Measurements from ENCODE around the gene CNTNAP2.

DNA sequence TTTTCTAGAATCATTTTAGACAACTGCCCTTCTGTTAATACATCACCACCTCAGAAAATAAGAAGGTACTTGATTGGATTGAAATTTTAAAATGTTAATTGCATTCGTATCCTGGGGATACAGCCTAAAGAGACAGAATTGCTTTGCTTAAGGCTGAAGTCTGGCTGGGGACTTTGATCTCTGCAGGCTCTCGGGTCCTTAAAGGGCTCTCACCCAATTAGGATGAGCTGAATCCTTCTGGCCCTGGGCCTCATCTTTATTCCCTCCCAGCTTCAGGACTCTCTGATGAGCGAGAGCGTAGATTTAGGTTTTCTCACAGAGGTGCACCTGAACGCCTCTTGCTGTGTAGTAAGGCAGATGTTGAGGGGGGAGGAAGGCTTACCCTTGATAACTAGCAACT is 1998.7 kb downstream of the CNTNAP2 start:
- TF ChIP-seq, protein P1, sequence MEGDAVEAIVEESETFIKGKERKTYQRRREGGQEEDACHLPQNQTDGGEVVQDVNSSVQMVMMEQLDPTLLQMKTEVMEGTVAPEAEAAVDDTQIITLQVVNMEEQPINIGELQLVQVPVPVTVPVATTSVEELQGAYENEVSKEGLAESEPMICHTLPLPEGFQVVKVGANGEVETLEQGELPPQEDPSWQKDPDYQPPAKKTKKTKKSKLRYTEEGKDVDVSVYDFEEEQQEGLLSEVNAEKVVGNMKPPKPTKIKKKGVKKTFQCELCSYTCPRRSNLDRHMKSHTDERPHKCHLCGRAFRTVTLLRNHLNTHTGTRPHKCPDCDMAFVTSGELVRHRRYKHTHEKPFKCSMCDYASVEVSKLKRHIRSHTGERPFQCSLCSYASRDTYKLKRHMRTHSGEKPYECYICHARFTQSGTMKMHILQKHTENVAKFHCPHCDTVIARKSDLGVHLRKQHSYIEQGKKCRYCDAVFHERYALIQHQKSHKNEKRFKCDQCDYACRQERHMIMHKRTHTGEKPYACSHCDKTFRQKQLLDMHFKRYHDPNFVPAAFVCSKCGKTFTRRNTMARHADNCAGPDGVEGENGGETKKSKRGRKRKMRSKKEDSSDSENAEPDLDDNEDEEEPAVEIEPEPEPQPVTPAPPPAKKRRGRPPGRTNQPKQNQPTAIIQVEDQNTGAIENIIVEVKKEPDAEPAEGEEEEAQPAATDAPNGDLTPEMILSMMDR (conservative IDR thresholded peaks at IDR 0.05; ENCODE audit: low read length): no peak
- no peak for TF ChIP-seq EZH2phosphoT487 (IDR thresholded peaks at IDR 0.05; ENCODE audit: borderline replicate concordance, low read depth, low read length)
